22Rv1 (cell line): Measurements from ENCODE around the gene OR10AD1.
"Not testable (repeated sequence)": the region's sequence is repeated elsewhere in the genome, so short reads cannot be mapped to it uniquely, and the experiment has no call there.

Experiments used
- H3K27ac ChIP-seq: fragments of 450-650 bp; 2 replicates; pipeline ENCODE4 v1.5.1; 2017
- ZFX ChIP-seq: fragments of 450-650 bp; IDR thresholded peaks from 2 replicates; pipeline ENCODE4 v1.6.1; 2017; ENCODE audit warnings: antibody characterized with exemption, borderline replicate concordance
- TF ChIP-seq, protein P1 (sequence below): fragments of 450-650 bp; IDR thresholded peaks from 2 replicates; pipeline ENCODE4 v1.5.1; 2017; ENCODE audit warnings: mild to moderate bottlenecking

Gene OR10AD1

DNA sequence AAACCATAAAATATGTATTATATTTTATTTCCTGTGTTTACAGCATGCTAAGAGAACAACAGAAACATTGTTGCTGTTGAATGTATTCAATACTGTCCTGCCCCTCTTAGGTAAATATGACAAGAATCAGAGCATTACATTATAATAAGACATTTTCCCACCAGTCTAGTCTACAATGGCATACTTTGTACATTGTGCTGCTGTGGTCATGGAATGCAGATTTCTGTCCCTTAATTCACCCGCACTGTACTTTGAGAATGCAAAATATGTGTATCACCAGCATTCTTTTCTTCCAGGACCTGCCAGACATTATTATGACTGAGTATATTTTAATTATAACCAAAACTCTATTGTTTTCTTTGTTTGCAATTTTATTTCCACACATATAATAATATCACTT lies 16.5 kb upstream of the OR10AD1 start:
- TF ChIP-seq ZFX, result no peak
- TF ChIP-seq, protein P1, sequence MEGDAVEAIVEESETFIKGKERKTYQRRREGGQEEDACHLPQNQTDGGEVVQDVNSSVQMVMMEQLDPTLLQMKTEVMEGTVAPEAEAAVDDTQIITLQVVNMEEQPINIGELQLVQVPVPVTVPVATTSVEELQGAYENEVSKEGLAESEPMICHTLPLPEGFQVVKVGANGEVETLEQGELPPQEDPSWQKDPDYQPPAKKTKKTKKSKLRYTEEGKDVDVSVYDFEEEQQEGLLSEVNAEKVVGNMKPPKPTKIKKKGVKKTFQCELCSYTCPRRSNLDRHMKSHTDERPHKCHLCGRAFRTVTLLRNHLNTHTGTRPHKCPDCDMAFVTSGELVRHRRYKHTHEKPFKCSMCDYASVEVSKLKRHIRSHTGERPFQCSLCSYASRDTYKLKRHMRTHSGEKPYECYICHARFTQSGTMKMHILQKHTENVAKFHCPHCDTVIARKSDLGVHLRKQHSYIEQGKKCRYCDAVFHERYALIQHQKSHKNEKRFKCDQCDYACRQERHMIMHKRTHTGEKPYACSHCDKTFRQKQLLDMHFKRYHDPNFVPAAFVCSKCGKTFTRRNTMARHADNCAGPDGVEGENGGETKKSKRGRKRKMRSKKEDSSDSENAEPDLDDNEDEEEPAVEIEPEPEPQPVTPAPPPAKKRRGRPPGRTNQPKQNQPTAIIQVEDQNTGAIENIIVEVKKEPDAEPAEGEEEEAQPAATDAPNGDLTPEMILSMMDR, result no peak
- H3K27ac ChIP-seq, result no peak overlapping the region

DNA sequence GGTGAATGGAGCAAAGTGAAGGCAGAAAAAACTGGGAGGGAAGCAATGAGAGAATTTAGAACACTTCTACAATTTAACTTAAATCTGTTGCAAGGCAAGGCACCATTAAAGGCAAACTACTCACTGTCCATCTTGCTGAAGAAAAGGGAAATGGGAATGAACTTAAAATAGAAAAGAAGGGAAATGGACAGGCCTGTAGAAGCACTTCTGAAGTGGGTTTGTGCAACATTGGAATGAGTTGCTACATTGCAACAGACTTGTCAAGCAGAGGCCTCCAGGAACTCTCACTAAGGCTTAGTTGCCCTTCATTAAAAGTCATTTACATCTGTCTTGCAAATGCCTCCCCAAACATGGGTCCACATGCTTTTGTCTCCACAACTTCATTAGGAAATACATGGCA lies 13.7 kb upstream of the OR10AD1 start:
- TF ChIP-seq, protein P1, result no peak
- TF ChIP-seq ZFX, result no peak
- H3K27ac ChIP-seq, result no peak overlapping the region

DNA sequence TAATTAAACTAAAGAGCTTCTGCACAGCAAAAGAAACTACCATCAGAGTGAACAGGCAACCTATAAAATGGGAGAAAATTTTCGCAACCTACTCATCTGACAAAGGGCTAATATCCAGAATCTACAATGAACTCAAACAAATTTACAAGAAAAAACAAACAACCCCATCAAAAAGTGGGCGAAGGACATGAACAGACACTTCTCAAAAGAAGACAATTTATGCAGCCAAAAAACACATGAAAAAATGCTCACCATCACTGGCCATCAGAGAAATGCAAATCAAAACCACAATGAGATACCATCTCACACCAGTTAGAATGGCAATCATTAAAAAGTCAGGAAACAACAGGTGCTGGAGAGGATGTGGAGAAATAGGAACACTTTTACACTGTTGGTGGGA lies 6.4 kb upstream of the OR10AD1 start:
- not testable (repeated sequence) for H3K27ac ChIP-seq

DNA sequence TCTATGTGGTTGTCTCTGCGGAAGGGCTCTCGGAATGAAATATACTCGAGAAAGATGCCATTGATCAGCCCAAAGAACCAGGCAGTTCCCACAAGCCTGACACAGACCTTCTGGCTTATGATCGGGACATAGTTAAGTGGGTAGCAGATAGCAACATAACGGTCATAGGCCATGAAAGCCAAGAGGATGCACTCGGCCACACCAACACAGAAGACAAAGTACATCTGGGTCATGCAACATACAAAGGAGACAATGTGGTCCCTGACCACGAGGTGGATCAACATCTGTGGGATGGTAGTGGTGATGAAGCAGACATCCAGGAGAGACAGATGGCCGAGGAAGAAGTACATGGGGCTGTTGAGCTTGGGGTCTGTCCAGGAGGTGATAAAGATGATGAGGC lies 326 bp downstream of the OR10AD1 start:
- TF ChIP-seq, protein P1, result no peak
- no peak for TF ChIP-seq ZFX
- H3K27ac ChIP-seq, result no peak overlapping the region

DNA sequence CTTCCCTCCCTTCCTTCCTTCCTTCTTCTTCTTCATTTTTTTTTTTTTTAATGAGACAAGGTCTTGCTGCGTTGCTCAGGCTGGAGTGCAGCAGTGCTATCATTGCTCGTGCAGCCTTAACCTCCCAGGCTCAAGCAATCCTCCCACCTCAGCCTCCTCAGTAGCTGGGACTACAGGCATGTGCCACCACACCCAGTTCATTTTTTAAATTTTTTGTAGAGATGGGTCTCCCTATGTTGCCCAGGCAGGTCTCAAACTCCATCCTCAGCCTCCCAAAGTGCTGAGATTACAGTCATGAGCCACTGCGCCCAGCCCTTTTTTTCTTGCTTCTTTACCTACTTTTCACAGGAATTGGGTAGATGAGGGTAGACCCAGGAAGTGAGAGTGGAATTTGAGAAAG lies 1.6 kb downstream of the OR10AD1 start:
- H3K27ac ChIP-seq, result no peak overlapping the region
- TF ChIP-seq, protein P1, result no peak
- TF ChIP-seq ZFX, result no peak

DNA sequence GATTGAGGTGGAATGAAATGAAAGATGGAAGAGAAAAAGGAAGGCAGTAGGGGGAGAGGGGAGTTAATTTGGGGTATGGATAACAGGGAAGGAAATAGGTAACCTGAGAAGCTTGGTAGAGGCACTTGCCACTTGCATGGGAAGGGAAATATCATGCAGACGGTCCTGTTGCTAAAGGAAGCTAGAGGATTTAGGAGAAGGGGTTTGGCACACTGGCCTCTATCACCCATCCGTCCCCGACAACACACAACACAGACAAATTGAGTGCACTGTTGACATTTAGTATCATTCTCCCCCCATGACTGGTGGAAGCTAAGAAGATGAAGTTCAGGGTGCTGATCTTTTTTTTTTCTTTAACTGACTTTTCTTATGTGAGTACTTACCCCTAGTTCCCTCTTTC lies 2.0 kb downstream of the OR10AD1 start:
- no peak overlapping the region for H3K27ac ChIP-seq
- no peak for TF ChIP-seq ZFX
- TF ChIP-seq, protein P1, result no peak

DNA sequence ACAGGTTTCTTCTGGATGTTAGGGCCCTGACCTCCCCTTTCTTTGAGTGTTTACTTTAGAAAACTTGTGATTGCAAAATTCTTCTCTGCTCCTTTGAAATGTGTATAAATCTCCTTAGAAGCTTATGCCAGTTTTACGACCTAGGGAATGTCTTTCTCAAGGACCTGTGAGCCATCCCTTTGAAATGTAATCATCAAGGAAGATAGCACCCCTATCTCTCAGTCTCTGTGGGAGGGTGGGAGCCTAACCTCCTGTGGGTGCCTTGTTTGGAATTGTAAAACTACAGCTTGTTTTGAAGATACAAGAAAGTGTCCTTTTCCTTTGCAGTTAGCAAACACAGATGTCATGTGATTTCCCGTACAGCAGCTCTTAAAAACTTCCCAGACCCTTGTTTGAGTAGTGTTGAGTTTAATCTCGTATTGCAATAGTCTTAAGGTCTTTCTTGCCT lies 3.3 kb downstream of the OR10AD1 start:
- H3K27ac ChIP-seq, result no peak overlapping the region
- TF ChIP-seq, protein P1, result no peak
- TF ChIP-seq ZFX, result no peak

DNA sequence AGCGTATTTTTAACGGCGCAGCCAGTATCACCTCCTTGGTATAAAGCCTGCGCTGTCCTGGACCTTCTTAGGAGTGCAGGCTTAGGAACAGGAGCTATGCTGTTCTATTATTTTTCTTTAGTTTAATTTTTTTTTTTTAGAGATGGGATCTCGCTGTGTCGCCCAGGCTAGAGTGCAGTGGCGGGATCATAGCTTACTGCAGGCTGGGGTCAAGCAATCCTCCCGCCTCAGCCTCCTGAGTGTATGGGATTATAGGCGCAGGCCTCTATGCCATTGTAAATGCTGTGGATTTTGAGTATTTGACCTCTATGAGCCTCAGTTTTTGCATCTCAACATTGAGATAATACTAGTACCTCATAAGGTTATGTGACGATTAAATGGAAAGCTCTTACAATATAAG lies 4.1 kb downstream of the OR10AD1 start:
- no peak overlapping the region for H3K27ac ChIP-seq
- TF ChIP-seq, protein P1, result no peak
- TF ChIP-seq ZFX, result no peak
